DMS79 treated with DMSO at 0.1 percent for 48 hours (cell line): ENCODE data around the gene FAAP20.
A peak's percentile ranks its signal among the peaks of the same experiment; 100 is the strongest.

Source experiments
- DNase-seq: peaks from one replicate; lab custom pipeline; 2025; lab: John Stamatoyannopoulos, UW

FAAP20 gene

DNA sequence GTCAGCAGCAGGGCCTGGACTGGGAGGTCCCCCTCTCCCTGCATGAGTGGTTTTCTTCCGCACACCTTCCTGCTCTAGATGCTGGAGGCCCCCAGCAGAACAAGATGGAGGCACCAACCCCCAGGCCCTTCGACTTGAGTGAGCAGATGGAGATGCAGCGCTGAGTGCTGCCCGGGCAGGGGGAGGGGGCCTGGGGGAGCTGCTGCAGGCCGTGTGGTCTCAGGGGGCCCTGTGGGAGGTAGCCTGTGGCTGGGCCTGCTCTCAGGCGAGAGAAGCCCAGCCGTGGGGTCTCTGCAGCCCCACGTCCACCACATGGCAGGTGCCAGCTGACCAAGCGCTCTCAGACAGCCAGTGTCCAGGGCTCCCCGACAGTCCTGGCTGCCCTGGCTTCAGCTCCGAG lies 1.2 kb upstream of the FAAP20 start:
- no peak for DNase-seq

DNA sequence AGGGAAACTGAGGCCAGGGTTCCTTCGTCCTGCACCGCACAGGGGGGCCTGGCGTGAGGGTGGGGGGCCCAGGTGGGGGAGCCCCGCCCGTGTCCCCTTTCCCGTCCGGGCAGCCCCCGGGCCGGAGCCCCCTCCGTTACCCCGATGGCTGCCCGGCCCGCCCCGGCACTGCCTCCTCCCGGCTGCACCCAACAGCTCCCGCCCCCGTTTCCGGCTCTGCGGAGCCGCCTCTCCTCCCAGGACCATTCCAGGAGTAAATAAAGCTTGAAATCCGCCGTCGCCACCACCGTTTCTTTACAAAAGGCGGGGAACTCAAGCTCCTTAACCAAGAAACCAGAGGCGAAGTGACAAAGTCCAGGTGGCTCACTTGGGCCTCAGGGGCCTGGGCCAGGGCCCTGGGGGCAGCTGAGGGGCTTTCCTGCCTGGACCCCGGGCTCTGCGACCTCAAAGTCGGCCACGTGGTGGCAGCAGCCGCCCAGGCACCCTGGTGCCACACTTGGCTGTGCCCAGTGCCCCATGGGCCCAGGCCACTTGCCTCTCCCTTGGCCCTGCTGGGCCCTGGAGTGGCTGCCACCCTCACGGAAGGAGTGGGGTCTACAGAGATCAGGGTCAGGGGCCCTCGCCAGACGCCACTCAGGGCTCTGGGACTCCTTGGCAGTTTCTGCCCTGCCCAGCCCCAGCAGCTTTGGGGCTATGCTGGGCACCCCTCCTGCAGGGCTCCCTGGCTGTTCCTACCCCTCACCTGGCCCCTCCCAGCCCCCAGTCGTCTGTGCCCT lies 514 bp upstream of the FAAP20 start:
- peak; percentile 89 for DNase-seq

- DNase-seq, result peak; percentile 50
Measured at GRCh38 chr1:2193514-2194281, 874 bp downstream of the FAAP20 start.

DNA sequence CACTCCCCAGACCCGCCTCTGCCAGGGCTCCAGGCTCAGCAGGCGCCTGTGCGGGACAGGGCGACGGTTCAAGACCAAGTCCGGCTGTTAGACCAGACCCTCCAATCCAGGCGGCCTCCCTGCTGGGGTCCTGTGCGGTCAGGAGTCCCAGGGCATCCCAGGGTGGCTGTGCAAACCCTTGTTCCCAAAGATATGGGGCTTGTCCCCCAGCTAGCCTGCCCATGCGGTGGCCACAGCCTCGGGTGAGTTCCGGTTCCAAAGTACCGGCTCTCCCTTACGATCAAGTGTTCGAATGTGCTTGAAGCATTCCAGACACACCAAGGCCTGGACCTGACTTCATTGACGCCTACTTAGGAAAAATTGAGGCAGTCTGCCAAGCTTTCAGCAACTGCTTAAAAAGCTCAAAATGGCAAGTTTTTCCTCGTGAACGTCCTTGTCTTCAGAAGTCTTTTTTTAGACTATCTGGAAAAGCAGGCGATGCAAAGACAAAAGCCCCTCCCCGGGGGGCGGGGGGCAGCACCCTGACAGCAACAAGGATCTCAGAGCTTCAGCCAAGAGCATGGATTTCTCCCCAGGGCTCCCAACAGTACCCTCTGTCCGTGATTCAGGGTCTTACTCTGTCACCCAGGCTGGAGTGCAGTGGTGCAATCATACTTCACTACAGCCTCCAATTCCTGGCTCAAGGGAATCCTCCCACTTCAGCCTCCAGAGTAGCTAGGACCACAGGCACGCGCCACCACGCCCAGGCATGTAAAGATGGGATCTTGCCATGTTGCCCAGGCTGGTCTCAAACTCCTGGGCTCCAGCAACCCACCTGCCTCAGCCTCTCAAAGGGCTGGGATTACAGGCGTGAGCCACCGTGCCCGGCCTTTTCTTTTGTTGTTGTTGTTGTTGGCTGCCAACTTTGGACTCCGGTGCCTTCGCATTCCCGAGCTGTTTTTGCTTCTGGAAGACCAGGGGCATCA lies 2.3 kb downstream of the FAAP20 start:
- DNase-seq, result no peak

- no peak for DNase-seq
Measured at GRCh38 chr1:2190491-2190976, 4.0 kb downstream of the FAAP20 start.

DNA sequence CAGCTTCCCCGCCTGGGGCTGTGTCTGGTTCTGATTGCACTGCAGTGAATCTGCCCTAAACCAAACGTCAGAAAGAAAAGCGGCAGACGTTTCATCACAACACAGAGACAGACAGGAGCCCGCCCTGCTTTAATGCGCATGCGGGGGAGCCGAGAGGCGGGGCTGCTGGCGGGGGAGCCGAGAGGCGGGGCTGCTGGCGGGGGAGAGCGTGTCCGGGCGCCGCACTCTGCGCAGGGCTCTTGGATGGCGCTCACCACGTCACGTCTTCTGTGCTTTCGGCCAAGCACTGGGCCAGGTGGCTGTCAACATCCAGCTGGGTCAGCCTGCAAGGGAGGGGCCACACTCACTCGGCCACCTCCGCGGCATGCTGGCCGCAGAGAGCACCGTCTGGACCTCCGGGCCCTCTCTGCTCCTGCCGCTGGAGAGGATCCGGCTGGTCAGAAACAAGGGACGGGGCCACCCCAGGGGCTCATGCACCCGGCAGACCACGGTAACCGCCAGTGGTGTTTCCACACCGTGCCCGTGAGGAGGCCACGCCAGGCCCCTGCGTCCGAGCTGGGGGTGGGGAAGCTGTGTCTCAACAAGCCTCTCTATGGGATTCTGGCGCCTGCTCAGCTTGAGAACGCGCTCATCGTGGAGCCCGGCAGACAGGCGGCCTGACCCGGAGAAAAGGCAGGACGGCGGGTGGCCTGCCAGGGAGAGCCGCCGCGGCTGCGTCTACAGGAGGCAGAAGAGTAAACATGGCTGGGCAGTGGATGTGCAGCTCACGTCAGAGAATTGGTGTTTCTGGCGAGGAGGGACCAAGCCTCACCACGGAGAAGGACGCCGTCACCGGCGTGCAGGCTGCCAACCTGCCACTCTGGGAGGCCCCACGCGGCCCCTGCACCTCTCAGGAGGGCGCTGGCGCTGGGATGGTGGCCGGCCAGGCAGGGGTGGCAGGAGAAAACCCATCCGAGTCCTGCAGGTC lies 4.8 kb downstream of the FAAP20 start:
- DNase-seq, result peak; percentile 94

DNA sequence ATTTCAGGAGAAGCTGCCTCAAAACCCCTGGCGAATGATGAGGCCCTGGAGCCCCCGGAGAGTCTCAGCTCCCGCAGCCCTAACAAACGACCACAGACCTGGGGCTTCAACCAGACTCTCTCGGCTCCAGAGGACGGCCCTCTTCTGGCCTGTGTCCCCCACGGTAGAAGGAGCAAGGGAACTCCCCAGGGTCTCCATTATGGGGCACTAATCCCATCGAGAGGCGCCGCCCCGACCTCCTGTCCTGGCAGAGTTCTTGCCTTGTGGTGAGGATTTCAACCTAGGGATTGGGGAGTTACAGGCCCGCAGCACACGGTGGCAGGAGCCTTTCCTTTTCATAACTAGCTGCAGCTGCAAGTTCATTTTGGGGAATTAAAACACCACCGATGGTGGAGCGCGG lies 6.2 kb downstream of the FAAP20 start:
- no peak for DNase-seq

GRCh38 chr1:2187619-2188018 lies 7.0 kb downstream of the FAAP20 start:
- DNase-seq, result no peak

- DNase-seq, result no peak
Measured at GRCh38 chr1:2186901-2187300, 7.7 kb downstream of the FAAP20 start.

DNA sequence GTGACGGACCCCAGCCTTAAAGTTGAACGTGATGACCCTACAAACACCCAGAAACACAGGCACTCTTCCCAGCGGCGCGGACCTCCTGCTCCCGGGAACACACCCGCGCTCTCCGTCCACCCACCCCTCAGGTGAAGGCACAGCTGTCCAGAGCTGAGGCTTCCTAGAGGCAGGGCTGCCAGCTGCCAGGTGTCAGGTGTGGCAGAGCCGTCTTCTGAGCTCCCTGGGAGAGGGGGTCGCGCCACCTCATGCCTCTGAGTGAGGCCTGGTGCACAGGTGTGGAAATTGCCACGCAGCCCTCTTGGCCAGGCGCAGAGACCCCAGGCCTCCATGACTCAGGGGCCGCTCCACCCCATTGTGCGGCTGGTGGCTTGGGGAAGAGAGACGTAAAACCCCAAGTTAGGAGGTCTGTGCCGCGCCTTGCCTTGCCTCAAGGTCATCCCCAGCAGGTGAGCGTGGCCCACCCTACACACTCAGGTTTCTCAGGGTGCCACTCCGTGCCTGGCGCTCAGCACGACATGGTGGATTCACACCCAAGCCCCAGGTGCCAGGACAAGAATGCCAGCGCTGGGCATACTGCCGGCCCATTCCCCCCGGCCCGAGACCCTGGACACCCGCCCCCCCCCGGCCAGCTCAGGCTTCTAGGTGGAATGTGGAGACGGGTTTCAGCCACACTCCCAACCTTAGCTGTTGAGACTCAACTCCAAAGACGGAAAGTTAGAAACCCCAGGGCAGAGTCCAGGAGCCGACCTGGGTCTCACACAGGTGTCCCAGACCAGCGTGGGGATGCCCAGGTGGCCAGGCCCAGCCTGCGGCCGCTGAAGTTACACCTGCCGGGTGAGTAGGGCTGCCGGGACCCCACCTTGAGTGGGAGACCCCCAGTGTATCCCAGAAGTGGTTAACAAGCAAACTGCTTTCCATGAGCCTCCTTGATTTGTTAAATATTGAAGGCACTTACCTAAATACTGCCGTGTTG lies 8.4 kb downstream of the FAAP20 start:
- no peak for DNase-seq

GRCh38 chr1:2184934-2185333 lies 9.6 kb downstream of the FAAP20 start:
- DNase-seq, result no peak

DNA sequence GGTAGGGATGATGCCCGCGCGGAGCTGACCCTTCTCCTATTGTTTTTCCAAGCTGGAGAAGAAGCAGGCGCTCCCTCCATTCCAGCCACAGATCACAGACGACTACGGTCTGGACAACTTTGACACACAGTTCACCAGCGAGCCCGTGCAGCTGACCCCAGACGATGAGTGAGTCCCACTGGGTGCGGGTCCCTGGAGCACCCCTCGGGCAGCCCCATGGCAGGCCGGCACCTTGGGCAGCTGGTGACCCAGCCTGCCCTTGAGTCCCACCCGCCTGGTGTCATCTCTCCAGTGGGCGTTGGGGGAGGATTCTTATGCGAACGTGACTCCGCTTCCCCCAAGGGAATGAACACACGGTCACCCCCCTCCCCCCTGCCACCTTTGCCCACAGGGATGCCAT lies 10.0 kb downstream of the FAAP20 start:
- no peak for DNase-seq

DNA sequence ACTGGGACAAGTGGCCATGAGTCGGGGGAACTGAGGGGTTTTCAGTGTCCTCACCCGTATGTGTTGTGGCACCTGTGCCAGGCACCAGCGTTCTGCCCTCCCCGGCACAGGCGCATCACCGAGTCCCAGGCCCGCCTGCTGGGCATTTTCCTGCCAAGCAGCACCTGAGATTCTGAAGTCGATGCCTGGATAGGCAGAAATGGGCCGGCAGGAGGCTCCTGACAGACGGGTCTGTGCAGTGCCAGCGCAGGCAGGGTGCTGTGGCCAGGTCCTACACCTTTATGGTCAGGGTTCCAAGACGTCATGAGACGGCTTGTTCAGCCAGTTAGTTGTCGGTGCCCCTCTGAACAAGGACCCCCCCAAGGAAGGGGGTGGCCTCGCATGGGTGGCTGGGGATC lies 10.6 kb downstream of the FAAP20 start:
- no peak for DNase-seq

DNA sequence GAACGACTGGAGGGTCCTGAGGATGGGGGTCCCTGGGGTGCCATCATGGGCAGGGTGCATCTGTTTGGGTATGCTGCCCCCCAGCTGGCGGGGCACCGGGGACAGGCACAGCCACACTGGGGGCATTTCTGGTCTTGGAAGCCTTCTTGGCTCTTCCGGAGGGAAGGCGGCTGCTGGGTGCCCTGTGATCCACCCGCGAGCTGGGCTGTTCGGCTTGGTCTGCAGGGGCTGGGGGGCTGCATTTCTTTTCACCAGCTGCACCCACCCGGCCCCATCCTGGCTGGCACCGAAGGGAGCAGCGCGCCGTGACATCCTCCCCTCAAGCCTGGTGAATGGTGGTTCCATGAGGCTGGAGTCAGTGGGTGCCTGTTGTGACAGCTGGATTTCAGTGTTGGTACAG lies 12.2 kb downstream of the FAAP20 start:
- DNase-seq, result no peak

GRCh38 chr1:2181752-2182151 lies 12.8 kb downstream of the FAAP20 start:
- DNase-seq, result no peak

GRCh38 chr1:2181271-2181670 lies 13.3 kb downstream of the FAAP20 start:
- DNase-seq, result no peak

GRCh38 chr1:2180297-2181245 lies 14.0 kb downstream of the FAAP20 start:
- no peak for DNase-seq

GRCh38 chr1:2179283-2180013 lies 15.1 kb downstream of the FAAP20 start:
- no peak for DNase-seq
